GM18861 (cell line): ENCODE data around the gene ADGRD2.

Experiments
- ATAC-seq: cut with Tn5 transposase; IDR thresholded peaks from one replicate; pipeline ENCODE4 v1.9.1; 2021; ENCODE audit not compliant: unreplicated experiment

Gene ADGRD2

DNA sequence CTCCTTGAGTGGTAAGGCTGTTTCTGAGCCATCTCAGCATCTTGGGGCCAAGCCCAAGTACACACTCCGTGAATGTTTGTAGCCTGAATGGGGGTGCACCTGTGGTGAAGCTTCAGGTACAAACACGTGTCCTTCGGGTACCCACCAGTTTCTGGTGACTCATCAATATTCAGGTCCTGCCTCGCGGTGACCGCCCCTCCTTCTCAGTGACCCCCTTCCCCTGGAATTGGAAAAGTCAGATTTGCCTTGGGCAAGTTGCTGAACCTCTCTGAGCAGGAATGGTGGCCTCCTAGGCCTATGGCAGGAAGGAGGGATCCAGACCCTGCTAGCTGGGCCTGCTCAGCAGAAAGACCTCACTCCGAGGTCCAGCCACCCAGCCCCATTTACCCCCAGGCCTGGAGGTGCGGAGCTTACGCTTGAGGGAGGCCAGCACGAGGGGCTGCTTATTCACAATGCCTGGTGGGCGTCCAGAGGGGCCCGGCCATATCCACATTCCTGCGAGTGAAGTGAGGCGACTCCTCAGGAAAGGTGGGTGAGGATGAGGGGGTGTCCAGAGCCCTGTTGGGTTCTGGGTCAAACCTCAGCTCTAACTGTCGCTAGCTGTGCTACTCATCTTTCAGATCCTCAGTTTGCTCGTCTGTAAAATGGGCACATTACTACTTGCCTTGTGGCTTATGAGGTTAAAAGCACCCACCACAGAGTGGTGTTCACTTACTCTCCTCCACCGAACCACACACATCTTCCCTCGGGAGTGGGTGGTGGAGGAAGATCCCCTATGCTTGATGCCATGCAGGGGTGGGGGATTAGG, 7.0 kb downstream of the ADGRD2 start:
- no peak for ATAC-seq

DNA sequence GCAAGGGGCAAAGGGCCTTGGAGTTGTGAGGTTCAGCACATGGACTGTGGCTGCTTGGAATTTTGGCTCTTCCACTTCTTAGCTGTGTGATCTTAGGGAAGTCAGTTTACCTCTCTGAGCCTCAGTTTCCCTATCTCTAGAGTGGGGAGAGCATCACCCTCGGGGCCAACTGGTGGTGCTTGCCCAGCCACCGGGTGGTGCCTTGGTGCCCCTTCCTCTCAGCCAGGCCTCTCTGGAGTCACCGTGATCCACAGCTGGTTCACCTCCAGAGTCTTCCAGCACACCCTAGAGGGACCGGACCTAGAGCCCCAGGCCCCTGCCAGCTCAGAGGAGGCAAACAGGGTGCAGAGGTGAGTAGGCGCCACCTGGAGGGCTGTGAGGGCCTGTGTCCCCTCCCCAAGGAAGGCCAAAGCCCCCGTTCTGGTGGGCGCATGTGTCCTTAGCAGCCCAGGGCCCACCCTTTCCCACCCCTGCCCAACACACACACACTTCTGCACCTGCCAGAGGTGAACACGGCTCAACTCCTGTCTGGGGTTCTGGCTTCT, 7.7 kb downstream of the ADGRD2 start:
- ATAC-seq = no peak

DNA sequence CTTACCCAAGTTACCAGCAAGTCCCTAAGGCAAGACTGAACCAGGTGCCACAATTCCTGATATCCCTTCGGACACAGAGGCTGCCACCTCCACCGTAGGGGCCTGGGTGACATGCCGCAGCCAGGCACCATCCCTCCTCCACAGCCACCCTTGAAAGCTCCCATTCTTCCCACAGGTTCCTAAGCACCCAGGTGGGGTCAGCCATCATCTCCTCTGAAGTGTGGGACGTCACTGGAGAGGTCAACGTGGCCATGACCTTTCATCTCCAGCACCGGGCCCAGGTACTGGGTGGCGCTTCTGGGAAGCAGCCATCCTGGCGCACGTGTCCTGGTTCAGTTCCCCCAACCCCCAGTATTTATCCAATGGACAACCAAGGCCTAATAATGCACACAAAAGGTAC, 8.2 kb downstream of the ADGRD2 start:
- no peak for ATAC-seq

- ATAC-seq = no peak
Observed at GRCh38 chr9:124462739-124463138, 12.5 kb downstream of the ADGRD2 start.

DNA sequence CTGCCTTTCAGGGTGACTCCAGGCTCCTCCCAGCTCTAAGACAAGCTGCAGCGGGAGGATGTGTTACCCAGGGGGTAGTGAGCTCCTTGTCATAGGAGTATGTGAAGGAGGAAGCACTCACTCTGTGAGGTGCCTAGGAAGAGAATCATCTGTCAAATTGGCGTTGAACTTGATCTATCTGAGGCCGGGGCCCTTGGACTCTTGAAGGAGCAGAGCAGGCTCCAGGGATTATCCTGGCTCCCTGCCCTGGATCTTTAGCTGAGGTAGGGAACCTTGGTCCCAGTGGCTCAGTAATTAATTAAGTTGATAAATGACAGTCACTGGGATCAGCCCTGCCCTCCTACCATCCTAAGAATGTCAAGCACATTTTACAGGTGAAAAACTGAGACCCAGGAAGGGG, 15.5 kb downstream of the ADGRD2 start:
- no peak for ATAC-seq

DNA sequence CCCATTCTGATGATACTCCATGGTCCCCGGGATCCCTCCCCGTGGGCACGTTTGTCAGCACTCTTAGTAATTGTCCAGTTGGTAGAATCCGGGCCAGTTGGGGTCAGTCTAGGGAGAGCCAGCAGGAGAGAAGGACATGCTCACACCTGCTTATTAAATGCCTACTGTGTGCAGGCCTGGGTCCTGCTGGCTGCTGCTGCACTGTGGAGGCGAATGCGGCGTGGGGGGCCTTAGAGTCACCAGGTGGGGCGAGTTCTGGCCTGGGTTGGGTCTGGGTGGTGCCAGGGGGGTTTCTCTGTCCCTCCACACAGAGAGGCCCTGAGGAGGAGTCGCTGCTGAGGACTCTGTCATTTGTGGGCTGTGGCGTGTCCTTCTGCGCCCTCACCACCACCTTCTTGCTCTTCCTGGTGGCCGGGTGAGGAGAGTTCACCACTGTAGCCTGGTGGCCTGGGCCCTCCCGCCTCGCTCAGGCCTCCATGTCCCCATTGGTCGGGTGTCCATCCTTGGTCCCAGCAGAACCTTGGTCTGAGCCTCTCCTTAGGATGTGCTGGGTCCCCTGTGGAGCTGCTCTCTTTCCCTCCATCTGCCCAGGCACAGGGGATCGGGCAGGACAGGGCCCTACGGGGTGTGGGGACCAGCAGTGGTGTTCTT, 17.3 kb downstream of the ADGRD2 start:
- no peak for ATAC-seq

GRCh38 chr9:124468061-124468740, 17.9 kb downstream of the ADGRD2 start:
- no peak for ATAC-seq

DNA sequence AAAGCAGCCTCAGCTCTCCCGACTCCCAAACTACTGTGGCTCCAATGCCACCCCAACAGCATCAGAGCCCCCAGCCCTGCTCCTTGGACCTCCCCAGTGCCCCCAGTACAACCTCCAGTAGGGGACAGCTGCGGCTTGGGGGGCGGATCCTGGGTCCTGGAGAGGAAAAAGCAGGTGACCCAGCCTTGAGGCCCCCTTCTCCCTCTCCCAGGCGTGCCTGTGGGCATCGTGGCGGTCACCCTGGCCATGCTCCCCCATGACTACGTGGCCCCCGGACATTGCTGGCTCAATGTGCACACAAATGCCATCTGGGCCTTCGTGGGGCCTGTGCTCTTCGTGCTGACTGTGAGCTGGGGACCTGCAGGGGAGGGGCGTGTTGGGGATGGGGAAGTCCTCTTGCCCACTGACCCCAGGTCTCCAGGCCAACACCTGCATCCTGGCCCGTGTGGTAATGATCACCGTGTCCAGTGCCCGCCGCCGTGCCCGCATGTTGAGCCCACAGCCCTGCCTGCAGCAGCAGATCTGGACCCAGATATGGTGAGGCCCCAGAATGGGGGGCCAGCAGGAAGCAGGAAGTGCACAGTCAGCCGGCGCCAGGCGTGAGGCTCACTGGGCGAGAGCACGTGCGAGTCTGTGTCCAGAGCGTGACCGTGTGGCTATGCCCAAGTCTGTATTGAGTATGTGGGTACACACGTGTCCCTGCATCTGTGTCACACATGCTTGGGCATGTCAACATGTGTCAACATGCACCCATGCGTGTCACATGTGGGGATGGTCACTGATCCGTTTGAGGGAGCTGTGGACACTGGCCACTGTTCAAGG, 19.0 kb downstream of the ADGRD2 start:
- no peak for ATAC-seq

DNA sequence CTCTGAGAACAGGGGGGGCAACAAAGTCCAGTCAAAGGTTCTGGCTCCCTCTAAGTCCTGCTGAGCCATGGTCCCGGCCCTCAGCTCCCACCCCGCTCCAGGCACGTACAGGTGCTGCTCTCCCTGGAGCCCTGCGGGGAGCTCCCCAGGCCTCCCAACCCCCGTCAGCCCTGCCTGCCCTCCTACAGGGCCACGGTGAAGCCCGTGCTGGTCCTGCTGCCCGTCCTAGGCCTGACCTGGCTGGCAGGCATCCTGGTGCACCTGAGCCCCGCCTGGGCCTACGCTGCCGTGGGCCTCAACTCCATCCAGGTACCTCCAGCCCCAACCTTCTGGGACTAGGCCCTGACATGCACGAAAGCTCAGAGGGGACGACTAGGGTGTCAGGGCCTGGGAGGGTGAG, 20.1 kb downstream of the ADGRD2 start:
- ATAC-seq = no peak

- no peak for ATAC-seq
Observed at GRCh38 chr9:124470726-124471125, 20.5 kb downstream of the ADGRD2 start.

GRCh38 chr9:124471761-124472160, 21.5 kb downstream of the ADGRD2 start:
- ATAC-seq = no peak

GRCh38 chr9:124472770-124473169, 22.5 kb downstream of the ADGRD2 start:
- ATAC-seq = no peak

- ATAC-seq = no peak
Observed at GRCh38 chr9:124473310-124473709, 23.1 kb downstream of the ADGRD2 start.

- no peak for ATAC-seq
Observed at GRCh38 chr9:124474151-124474550, 23.9 kb downstream of the ADGRD2 start.

- no peak for ATAC-seq
Observed at GRCh38 chr9:124475158-124475867, 25.1 kb downstream of the ADGRD2 start.

- no peak for ATAC-seq
Observed at GRCh38 chr9:124475868-124476690, 25.8 kb downstream of the ADGRD2 start.

- ATAC-seq = no peak
Observed at GRCh38 chr9:124477211-124477647, 27.0 kb downstream of the ADGRD2 start.

DNA sequence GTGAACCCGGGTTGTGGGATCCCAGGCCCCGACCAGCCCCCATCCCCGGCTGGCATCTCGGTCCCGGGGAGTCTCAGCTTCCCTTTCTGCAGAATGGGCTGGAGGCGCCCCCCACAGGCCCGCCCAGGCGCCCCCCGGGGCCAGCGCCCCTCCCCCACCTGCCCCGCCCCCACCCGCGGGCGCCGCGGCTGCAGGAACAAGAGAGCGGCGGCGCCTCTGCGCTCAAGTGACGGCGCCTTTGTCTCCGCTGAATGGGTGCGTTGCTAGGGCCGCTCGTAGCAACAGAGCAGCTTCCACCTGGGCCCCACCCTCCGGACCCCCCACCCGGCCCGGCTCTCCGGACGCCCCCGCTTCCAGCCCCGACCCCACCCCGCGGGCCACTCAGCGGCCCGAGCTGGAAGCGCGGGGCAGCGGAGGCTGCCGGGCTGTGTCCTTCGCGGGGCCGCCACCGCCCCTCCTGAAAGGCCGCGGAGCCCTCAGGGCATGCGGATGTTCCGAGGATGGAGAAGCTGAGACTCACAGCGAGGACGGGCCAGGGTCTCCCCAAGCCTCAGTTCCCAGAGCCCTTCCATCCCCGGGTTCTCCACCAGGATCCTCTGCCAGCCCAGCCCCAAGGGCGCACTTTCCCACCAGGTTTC, 27.5 kb downstream of the ADGRD2 start:
- no peak for ATAC-seq

- no peak for ATAC-seq
Observed at GRCh38 chr9:124478354-124478753, 28.1 kb downstream of the ADGRD2 start.
